Measurements from ENCODE around the gene CA12.

DNA sequence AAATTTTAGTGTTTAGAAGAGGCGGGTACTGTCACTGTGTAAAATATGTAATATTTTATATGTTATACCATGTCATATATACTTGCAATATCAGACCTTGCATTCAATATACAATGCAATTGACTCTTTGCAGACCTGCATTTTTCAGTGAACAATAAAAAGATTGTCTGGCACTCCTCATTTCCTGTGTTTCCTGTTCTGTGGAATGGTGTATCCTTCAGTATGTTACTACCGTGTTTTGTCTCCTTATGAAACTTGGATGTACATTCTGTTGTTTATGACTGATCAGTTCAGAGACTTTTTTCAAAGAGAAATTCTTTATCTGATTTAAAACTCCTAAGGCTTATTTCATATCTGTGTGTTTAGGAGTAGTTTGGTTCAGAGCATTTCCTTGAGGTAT is 72.7 kb downstream of the CA12 start:
- TF ChIP-seq, protein P1, sequence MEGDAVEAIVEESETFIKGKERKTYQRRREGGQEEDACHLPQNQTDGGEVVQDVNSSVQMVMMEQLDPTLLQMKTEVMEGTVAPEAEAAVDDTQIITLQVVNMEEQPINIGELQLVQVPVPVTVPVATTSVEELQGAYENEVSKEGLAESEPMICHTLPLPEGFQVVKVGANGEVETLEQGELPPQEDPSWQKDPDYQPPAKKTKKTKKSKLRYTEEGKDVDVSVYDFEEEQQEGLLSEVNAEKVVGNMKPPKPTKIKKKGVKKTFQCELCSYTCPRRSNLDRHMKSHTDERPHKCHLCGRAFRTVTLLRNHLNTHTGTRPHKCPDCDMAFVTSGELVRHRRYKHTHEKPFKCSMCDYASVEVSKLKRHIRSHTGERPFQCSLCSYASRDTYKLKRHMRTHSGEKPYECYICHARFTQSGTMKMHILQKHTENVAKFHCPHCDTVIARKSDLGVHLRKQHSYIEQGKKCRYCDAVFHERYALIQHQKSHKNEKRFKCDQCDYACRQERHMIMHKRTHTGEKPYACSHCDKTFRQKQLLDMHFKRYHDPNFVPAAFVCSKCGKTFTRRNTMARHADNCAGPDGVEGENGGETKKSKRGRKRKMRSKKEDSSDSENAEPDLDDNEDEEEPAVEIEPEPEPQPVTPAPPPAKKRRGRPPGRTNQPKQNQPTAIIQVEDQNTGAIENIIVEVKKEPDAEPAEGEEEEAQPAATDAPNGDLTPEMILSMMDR (IDR thresholded peaks at IDR 0.05) = no peak
- TF ChIP-seq EZH2 (IDR thresholded peaks at IDR 0.05; ENCODE audit: borderline replicate concordance, insufficient read depth, low read depth, low read length, poor library complexity, severe bottlenecking) = no peak
